ENCODE data around the gene SPOUT1. TPM values are rescaled to one million over a fixed set of nuclear protein-coding genes. Genes with fewer than 3 reads are reported as not detected.

SPOUT1 gene
- total RNA-seq, 1 experiment from 2014 or later, result 66.4 TPM

GRCh38 chr9:128840524-128840923 lies 10.9 kb upstream of the SPOUT1 start:
- no peaks in the 10 kb centered on the region for H3K4me1 ChIP-seq (ENCODE audit: insufficient read depth, low read length, poor library complexity, severe bottlenecking)
- ChIA-PET POLR2A (ENCODE audit: low non-redundant PET) (no interaction called here), CTCF (no interaction called here)
- DNase-seq (ENCODE audit: low spot score), result no peak
- intact Hi-C loops (cut with micrococcal nuclease; ENCODE audit: unreplicated experiment), result no loop called here
- no peak for TF ChIP-seq CTCF (conservative IDR thresholded peaks at IDR 0.05; ENCODE audit: low read depth, low read length)
- TF ChIP-seq EZH2 (IDR thresholded peaks at IDR 0.05; ENCODE audit: borderline replicate concordance, low read depth, low read length, poor library complexity, severe bottlenecking), result no peak
- no peak overlapping the region for H3K4me3 ChIP-seq (ENCODE audit: low read depth, low read length, poor library complexity, severe bottlenecking)
- H3K36me3 ChIP-seq (ENCODE audit: insufficient read depth, low read length, poor library complexity, severe bottlenecking), result no peaks in the 10 kb centered on the region
- BruUV-seq (replicated peaks), result no TSS peak
- no peaks in the 10 kb centered on the region for H3K27me3 ChIP-seq (replicated peaks; ENCODE audit: insufficient read depth, low read depth, low read length, poor library complexity)
- H3K27ac ChIP-seq (ENCODE audit: low read depth, low read length, poor library complexity, severe bottlenecking), result no peak overlapping the region
- no peaks in the 10 kb centered on the region for H3K9me3 ChIP-seq (ENCODE audit: low read depth, low read length, poor library complexity, severe bottlenecking)

- no TSS peak for BruUV-seq (replicated peaks)
These were observed 8.7 kb upstream of the SPOUT1 start for GRCh38 chr9:128838338-128838737.

GRCh38 chr9:128836509-128837145 lies 7.0 kb upstream of the SPOUT1 start:
- Histone ChIP-seq H3K4me3 (ENCODE audit: low read depth, low read length, poor library complexity, severe bottlenecking) (no peak overlapping the region), H3K4me1 (ENCODE audit: insufficient read depth, low read length, poor library complexity, severe bottlenecking) (no peaks in the 10 kb centered on the region), H3K9me3 (ENCODE audit: low read depth, low read length, poor library complexity, severe bottlenecking) (no peaks in the 10 kb centered on the region), H3K36me3 (ENCODE audit: insufficient read depth, low read length, poor library complexity, severe bottlenecking) (peaks cover 3% of the 10 kb centered on the region), H3K27me3 (replicated peaks; ENCODE audit: insufficient read depth, low read depth, low read length, poor library complexity) (no peaks in the 10 kb centered on the region), H3K27ac (ENCODE audit: low read depth, low read length, poor library complexity, severe bottlenecking) (no peak overlapping the region)
- ChIA-PET POLR2A (ENCODE audit: low non-redundant PET) (interaction anchor here (0.6 kb wide), 1 partner anchor 92 kb away, joined by 3 read pairs; no protein-coding TSS in a partner anchor), CTCF (no interaction called here)
- intact Hi-C loops (cut with micrococcal nuclease; ENCODE audit: unreplicated experiment), result no loop called here
- DNase-seq (ENCODE audit: low spot score), result no peak
- no TSS peak for BruUV-seq (replicated peaks)
- TF ChIP-seq EZH2 (IDR thresholded peaks at IDR 0.05; ENCODE audit: borderline replicate concordance, low read depth, low read length, poor library complexity, severe bottlenecking) (no peak), CTCF (conservative IDR thresholded peaks at IDR 0.05; ENCODE audit: low read depth, low read length) (no peak)

More at GRCh38 chr9:128838338-128838737, 8.7 kb upstream of the SPOUT1 start:
- CTCF ChIA-PET, result no interaction called here
- H3K27me3 ChIP-seq (replicated peaks; ENCODE audit: insufficient read depth, low read depth, low read length, poor library complexity), result no peaks in the 10 kb centered on the region
- no peaks in the 10 kb centered on the region for H3K4me1 ChIP-seq (ENCODE audit: insufficient read depth, low read length, poor library complexity, severe bottlenecking)
- peaks cover 3% of the 10 kb centered on the region for H3K36me3 ChIP-seq (ENCODE audit: insufficient read depth, low read length, poor library complexity, severe bottlenecking)
- no peak overlapping the region for H3K27ac ChIP-seq (ENCODE audit: low read depth, low read length, poor library complexity, severe bottlenecking)
- no peak for DNase-seq (ENCODE audit: low spot score)
- TF ChIP-seq CTCF (conservative IDR thresholded peaks at IDR 0.05; ENCODE audit: low read depth, low read length) (no peak), EZH2 (IDR thresholded peaks at IDR 0.05; ENCODE audit: borderline replicate concordance, low read depth, low read length, poor library complexity, severe bottlenecking) (no peak)
- H3K4me3 ChIP-seq (ENCODE audit: low read depth, low read length, poor library complexity, severe bottlenecking), result no peak overlapping the region
- intact Hi-C loops (cut with micrococcal nuclease; ENCODE audit: unreplicated experiment), result no loop called here
- POLR2A ChIA-PET (ENCODE audit: low non-redundant PET), result no interaction called here
- no peaks in the 10 kb centered on the region for H3K9me3 ChIP-seq (ENCODE audit: low read depth, low read length, poor library complexity, severe bottlenecking)
